Measurements from ENCODE around the gene RAB34. TPM values are rescaled to one million over a fixed set of nuclear protein-coding genes. Genes with fewer than 3 reads are reported as not detected.

Gene RAB34
- total RNA-seq, 1 donor from 2014 or later: 16.2 TPM

GRCh38 chr17:28703552-28704218, 14.0 kb downstream of the RAB34 start:
- intact Hi-C loops (cut with DNase I): no loop called here

GRCh38 chr17:28702752-28703150, 14.9 kb downstream of the RAB34 start:
- DNase-seq (ENCODE audit: missing footprints) (peak; percentile 13), ATAC-seq (no peak)
- intact Hi-C loops (cut with DNase I): no loop called here

More at GRCh38 chr17:28703552-28704218, 14.0 kb downstream of the RAB34 start:
- ATAC-seq (no peak), DNase-seq (ENCODE audit: missing footprints) (peak; percentile 18)

GRCh38 chr17:28702026-28702751, 15.5 kb downstream of the RAB34 start:
- intact Hi-C loops (cut with DNase I): no loop called here
- peak; percentile 31 for DNase-seq (ENCODE audit: missing footprints)
- no peak for ATAC-seq

GRCh38 chr17:28700830-28701492, 16.7 kb downstream of the RAB34 start:
- intact Hi-C loops (cut with DNase I): no loop called here
- ATAC-seq (no peak), DNase-seq (ENCODE audit: missing footprints) (no peak)

GRCh38 chr17:28700278-28700677, 17.4 kb downstream of the RAB34 start:
- DNase-seq (ENCODE audit: missing footprints): no peak
- no peak for ATAC-seq
- intact Hi-C loops (cut with DNase I): no loop called here

GRCh38 chr17:28698253-28698941, 19.3 kb downstream of the RAB34 start:
- no peak for ATAC-seq
- no peak for DNase-seq (ENCODE audit: missing footprints)
- intact Hi-C loops (cut with DNase I): no loop called here

- intact Hi-C loops (cut with DNase I): no loop called here
- ATAC-seq: no peak
- no peak for DNase-seq (ENCODE audit: missing footprints)
These were observed 23.8 kb downstream of the RAB34 start for GRCh38 chr17:28693869-28694268.

GRCh38 chr17:28689011-28689410, 28.7 kb downstream of the RAB34 start:
- intact Hi-C loops (cut with DNase I): no loop called here
- no peak for ATAC-seq
- DNase-seq (ENCODE audit: missing footprints): no peak

GRCh38 chr17:28688481-28688880, 29.2 kb downstream of the RAB34 start:
- ATAC-seq: no peak
- intact Hi-C loops (cut with DNase I): no loop called here

GRCh38 chr17:28686296-28686695, 31.4 kb downstream of the RAB34 start:
- ATAC-seq (no peak), DNase-seq (ENCODE audit: missing footprints) (no peak)
- intact Hi-C loops (cut with DNase I): no loop called here

More at GRCh38 chr17:28688481-28688880, 29.2 kb downstream of the RAB34 start:
- DNase-seq (ENCODE audit: missing footprints): no peak

GRCh38 chr17:28685366-28685765, 32.3 kb downstream of the RAB34 start:
- ATAC-seq (no peak), DNase-seq (ENCODE audit: missing footprints) (no peak)

GRCh38 chr17:28684963-28685362, 32.7 kb downstream of the RAB34 start:
- no peak for DNase-seq (ENCODE audit: missing footprints)
- intact Hi-C loops (cut with DNase I): no loop called here
- ATAC-seq: no peak

More at GRCh38 chr17:28685366-28685765, 32.3 kb downstream of the RAB34 start:
- intact Hi-C loops (cut with DNase I): no loop called here

GRCh38 chr17:28682655-28683054, 35.0 kb downstream of the RAB34 start:
- intact Hi-C loops (cut with DNase I): no loop called here
- ATAC-seq (no peak), DNase-seq (ENCODE audit: missing footprints) (no peak)

GRCh38 chr17:28675980-28676379, 41.7 kb downstream of the RAB34 start:
- DNase-seq (ENCODE audit: missing footprints) (no peak), ATAC-seq (no peak)
- intact Hi-C loops (cut with DNase I): no loop called here

GRCh38 chr17:28675490-28675889, 42.2 kb downstream of the RAB34 start:
- DNase-seq (ENCODE audit: missing footprints): no peak
- intact Hi-C loops (cut with DNase I): no loop called here
- ATAC-seq: no peak

- intact Hi-C loops (cut with DNase I): no loop called here
- ATAC-seq (no peak), DNase-seq (ENCODE audit: missing footprints) (no peak)
These were observed 47.8 kb downstream of the RAB34 start for GRCh38 chr17:28669918-28670317.

- ATAC-seq (no peak), DNase-seq (ENCODE audit: missing footprints) (no peak)
- intact Hi-C loops (cut with DNase I): no loop called here
These were observed 49.8 kb downstream of the RAB34 start for GRCh38 chr17:28667870-28668269.

GRCh38 chr17:28665994-28666393, 51.7 kb downstream of the RAB34 start:
- ATAC-seq: no peak
- intact Hi-C loops (cut with DNase I): no loop called here
- DNase-seq (ENCODE audit: missing footprints): no peak

Measured in Right ventricle myocardium inferior (tissue), 1 donor.